ENCODE data around the gene COLEC11.
"Not testable (repeated sequence)": the region's sequence is repeated elsewhere in the genome, so short reads cannot be mapped to it uniquely, and the experiment has no call there.

DNA sequence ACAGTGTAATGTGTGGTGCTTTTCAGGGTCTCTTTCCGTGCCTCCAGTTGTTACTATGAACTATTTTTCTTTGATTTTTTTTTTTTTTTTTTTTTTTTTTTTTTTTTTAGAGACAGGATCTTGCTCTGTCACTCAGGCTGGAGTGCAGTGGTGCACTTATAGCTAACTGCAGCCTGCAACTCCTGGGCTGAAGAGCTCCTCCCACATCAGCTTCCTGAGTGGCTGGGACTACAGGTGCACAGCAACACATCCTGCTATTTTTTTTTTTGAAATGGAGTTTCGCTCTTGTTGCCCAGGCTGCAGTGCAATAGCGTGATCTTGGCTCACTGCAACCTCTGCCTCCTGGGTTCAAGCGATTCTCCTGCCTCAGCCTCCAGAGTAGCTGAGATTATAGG is 14.4 kb downstream of the COLEC11 start:
- not testable (repeated sequence) for TF ChIP-seq PATZ1 (tag by site-specific recombination; IDR thresholded peaks at IDR 0.05); TCF7L2 (IDR thresholded peaks at IDR 0.05; ENCODE audit: borderline replicate concordance, low read depth, low read length); ZNF391 (tag by site-specific recombination; IDR thresholded peaks at IDR 0.05; ENCODE audit: borderline replicate concordance, low read depth); ZFP69B (tag by site-specific recombination; IDR thresholded peaks at IDR 0.05); REST (tag by site-specific recombination; IDR thresholded peaks at IDR 0.05); ZNF19 (tag by site-specific recombination; IDR thresholded peaks at IDR 0.05; ENCODE audit: low read depth); ZXDB (tag by site-specific recombination; IDR thresholded peaks at IDR 0.05); ZNF248 (tag by site-specific recombination; IDR thresholded peaks at IDR 0.05)
- TF ChIP-seq, protein P1, sequence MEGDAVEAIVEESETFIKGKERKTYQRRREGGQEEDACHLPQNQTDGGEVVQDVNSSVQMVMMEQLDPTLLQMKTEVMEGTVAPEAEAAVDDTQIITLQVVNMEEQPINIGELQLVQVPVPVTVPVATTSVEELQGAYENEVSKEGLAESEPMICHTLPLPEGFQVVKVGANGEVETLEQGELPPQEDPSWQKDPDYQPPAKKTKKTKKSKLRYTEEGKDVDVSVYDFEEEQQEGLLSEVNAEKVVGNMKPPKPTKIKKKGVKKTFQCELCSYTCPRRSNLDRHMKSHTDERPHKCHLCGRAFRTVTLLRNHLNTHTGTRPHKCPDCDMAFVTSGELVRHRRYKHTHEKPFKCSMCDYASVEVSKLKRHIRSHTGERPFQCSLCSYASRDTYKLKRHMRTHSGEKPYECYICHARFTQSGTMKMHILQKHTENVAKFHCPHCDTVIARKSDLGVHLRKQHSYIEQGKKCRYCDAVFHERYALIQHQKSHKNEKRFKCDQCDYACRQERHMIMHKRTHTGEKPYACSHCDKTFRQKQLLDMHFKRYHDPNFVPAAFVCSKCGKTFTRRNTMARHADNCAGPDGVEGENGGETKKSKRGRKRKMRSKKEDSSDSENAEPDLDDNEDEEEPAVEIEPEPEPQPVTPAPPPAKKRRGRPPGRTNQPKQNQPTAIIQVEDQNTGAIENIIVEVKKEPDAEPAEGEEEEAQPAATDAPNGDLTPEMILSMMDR (tag by site-specific recombination; IDR thresholded peaks at IDR 0.05), result not testable (repeated sequence)

All from HEK293 (cell line).